Left hindlimb (tissue), 1 donor: ENCODE measurements around the gene CEP152.

ENCODE experiments used
- DNase-seq: peaks from one replicate; pipeline ENCODE4 v3.0.0-alpha.2; 2018

The CEP152 gene

DNA sequence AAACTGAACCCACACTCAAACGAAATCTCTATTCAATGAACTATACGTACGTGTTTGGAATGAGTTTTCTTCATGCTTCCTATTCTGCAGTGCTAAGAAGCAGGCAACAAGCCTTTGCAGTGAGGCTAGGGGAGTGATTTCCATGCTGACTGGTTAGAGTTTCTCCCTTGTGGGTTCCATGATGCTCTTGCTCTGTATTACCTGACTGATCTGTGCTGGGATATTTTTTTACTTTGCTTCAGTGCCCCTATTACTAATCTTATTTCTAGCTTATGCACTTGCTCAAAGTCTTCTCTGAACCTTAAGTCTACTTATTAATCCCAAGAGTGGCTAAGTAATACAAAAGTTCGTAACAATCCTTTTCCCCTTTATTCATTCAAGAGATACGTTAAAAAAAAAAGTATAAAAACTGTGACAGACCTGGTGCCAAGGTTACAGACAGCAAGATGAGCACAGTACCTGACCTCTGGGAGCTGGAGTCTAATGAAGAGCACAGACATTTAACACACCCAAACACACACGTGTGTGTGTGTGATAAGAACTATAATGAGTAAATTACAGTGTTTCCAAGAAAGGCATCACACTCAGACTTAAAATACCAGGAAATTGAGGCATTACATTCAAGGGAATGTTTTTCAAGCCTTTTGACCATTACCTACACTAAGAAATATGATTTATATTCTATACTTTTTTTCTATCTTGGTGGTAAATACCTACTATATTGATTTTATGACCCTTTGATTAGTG lies 114.9 kb downstream of the CEP152 start:
- DNase-seq = no peak

DNA sequence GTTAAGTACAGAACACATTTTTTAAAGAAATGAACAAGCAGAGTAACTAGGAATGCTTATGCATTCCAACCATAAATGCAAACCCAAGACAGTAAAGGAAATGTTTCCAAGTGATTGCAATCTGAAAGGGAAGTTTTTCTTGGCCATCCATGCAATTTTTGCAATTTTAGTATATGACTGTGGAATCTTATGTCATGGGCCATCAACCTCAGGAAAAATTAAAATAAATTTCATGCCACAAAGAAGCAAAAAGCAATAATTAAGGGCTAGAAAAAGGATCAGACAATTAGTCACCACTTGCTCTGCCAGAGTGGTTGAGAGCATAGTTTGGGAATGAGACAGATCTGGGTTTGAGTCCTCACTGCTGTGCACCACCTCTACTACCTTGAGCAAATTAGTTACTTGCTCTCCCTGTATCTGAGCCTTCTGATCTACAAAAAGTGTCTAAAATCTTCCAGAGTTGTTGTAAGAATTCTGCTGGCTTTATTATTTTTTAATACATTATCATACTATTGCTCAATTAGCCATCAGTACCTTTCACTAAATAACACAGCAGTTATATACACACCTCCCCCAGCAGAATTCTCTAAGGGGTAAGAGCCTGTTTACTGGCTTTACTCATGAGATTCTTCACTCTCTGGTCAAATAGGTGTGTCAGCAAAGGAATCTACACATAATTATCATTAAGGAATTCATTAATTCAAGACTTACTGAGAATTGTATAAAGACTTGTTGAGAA lies 115.6 kb downstream of the CEP152 start:
- DNase-seq = no peak

DNA sequence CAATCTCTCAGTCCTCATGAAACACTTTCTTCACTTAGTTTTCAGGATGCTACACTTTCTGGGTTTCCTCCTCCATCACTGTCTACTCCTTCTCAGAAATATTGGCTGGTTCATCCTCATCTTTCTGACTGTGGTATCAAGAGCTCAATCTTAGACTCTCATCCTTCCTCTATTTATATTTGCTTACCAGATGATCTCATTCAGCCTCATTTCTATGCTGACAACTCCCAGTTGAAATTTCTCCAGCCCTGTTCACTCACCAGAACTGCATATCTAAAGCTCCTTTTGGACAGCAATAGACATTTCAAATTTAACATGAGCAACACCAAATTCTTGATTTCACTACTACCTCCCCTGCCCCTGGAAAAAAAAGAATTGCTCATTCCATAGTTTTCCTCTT lies 117.4 kb downstream of the CEP152 start:
- DNase-seq = no peak

DNA sequence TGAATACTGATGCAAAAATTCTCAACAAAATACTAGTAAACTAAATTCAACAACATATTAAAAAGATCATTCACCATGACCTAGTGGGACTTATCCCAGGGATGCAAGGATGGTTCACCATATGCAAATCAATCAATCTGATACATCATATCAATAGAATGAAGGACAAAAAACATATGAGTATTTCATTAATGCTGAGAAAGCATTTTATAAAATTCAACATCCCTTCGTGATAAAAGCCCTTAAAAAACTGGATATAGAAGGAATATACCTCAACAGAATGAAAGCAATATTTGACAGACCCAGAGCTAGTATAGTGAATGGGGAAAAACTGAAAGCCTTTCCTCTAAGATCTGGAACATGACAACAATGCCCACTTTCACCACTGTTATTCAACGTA lies 122.4 kb downstream of the CEP152 start:
- no peak for DNase-seq
